Activated T-cell treated with anti-CD3 and anti-CD28 coated beads, Interleukin-2, amount 50 U/mL, for 72 hours (primary cell): ENCODE measurements around the gene PIWIL1. TPM values are rescaled to one million over a fixed set of nuclear protein-coding genes. Genes with fewer than 3 reads are reported as not detected.

Experiments
- ATAC-seq, 2 donors: fragments of 150-1000 bp; cut with Tn5 transposase; replicated peaks in 1 of 2; 2 replicates each; pipeline ENCODE4 v1.10.0; 2021; ENCODE audit warnings: moderate library complexity in 2 of 2, mild to moderate bottlenecking in 1 of 2
- DNase-seq, 2 donors: peaks; one replicate each; pipeline ENCODE4 v3.0.0; 2021 to 2022; ENCODE audit warnings: mixed read lengths in 1 of 2
- H3K27ac Mint-ChIP-seq: one replicate; pipeline ENCODE4 v1.8.0; 2022; ENCODE audit warnings: mild to moderate bottlenecking, moderate library complexity, mixed read lengths
- H3K27me3 Mint-ChIP-seq: one replicate; pipeline ENCODE4 v1.8.0; 2022; ENCODE audit warnings: low read depth, mixed read lengths
- H3K36me3 Mint-ChIP-seq, 2 donors: one replicate each; pipeline ENCODE4 v1.8.0; 2022; ENCODE audit warnings: mixed read lengths in 2 of 2, mild to moderate bottlenecking in 1 of 2; ENCODE audit not compliant: insufficient read depth in 2 of 2
- H3K4me1 Mint-ChIP-seq: one replicate; pipeline ENCODE4 v1.8.0; 2022; ENCODE audit warnings: low read depth, mixed read lengths
- H3K4me3 Mint-ChIP-seq, 2 donors: one replicate each; pipeline ENCODE4 v1.8.0; 2022; ENCODE audit warnings: mild to moderate bottlenecking in 2 of 2, mixed read lengths in 2 of 2, moderate library complexity in 2 of 2
- H3K9me3 Mint-ChIP-seq, 2 donors: one replicate each; pipeline ENCODE4 v1.8.0; 2022; ENCODE audit warnings: mixed read lengths in 2 of 2
- total RNA-seq, 2 donors: library from RNA; stranded (reverse); gene quantifications; one replicate each; pipeline ENCODE4 v1.2.3, GENCODE V29; 2022

Gene PIWIL1
- total RNA-seq, 2 donors from 2014 or later, result not detected

GRCh38 chr12:130342842-130343241 lies 5.2 kb downstream of the PIWIL1 start:
- DNase-seq (no peak), ATAC-seq (no peak)
- H3K27ac Mint-ChIP-seq, result no peak overlapping the region
- H3K4me3 Mint-ChIP-seq, result no peak overlapping the region
- no peaks in the 10 kb centered on the region for H3K36me3 Mint-ChIP-seq
- H3K9me3 Mint-ChIP-seq, result no peaks in the 10 kb centered on the region
- no peaks in the 10 kb centered on the region for H3K4me1 Mint-ChIP-seq
- peaks cover 21% of the 10 kb centered on the region for H3K27me3 Mint-ChIP-seq

GRCh38 chr12:130344529-130344928 lies 6.8 kb downstream of the PIWIL1 start:
- H3K27me3 Mint-ChIP-seq, result peaks cover 19% of the 10 kb centered on the region
- no peaks in the 10 kb centered on the region for H3K4me1 Mint-ChIP-seq
- no peak for DNase-seq
- no peaks in the 10 kb centered on the region for H3K36me3 Mint-ChIP-seq
- no peaks in the 10 kb centered on the region for H3K9me3 Mint-ChIP-seq
- no peak overlapping the region for H3K27ac Mint-ChIP-seq
- ATAC-seq, result no peak
- H3K4me3 Mint-ChIP-seq, result no peak overlapping the region

- Mint-ChIP-seq H3K4me3 (no peak overlapping the region), H3K27me3 (peaks cover 12% of the 10 kb centered on the region), H3K9me3 (no peaks in the 10 kb centered on the region), H3K36me3 (no peaks in the 10 kb centered on the region), H3K4me1 (no peaks in the 10 kb centered on the region), H3K27ac (no peak overlapping the region)
- DNase-seq, result no peak
- no peak for ATAC-seq
Measured at GRCh38 chr12:130345292-130345691, 7.6 kb downstream of the PIWIL1 start.

GRCh38 chr12:130347588-130347987 lies 9.9 kb downstream of the PIWIL1 start:
- Mint-ChIP-seq H3K36me3 (no peaks in the 10 kb centered on the region), H3K4me3 (no peak overlapping the region), H3K9me3 (peaks cover 0 to 2% of the 10 kb centered on the region in 2 donors), H3K4me1 (no peaks in the 10 kb centered on the region), H3K27ac (no peak overlapping the region), H3K27me3 (no peaks in the 10 kb centered on the region)
- ATAC-seq (no peak), DNase-seq (no peak)

- Mint-ChIP-seq H3K4me1 (no peaks in the 10 kb centered on the region), H3K36me3 (no peaks in the 10 kb centered on the region), H3K27ac (no peak overlapping the region), H3K9me3 (peaks cover 4 to 5% of the 10 kb centered on the region in 2 donors), H3K27me3 (no peaks in the 10 kb centered on the region), H3K4me3 (no peak overlapping the region)
- ATAC-seq (no peak), DNase-seq (no peak)
Measured at GRCh38 chr12:130350715-130351114, 13.0 kb downstream of the PIWIL1 start.

GRCh38 chr12:130351326-130351725 lies 13.6 kb downstream of the PIWIL1 start:
- Mint-ChIP-seq H3K27me3 (no peaks in the 10 kb centered on the region), H3K36me3 (no peaks in the 10 kb centered on the region), H3K27ac (no peak overlapping the region), H3K4me3 (no peak overlapping the region), H3K4me1 (no peaks in the 10 kb centered on the region), H3K9me3 (peaks cover 4 to 5% of the 10 kb centered on the region in 2 donors)
- DNase-seq (no peak), ATAC-seq (no peak)

GRCh38 chr12:130353081-130353480 lies 15.4 kb downstream of the PIWIL1 start:
- DNase-seq, result no peak
- no peaks in the 10 kb centered on the region for H3K36me3 Mint-ChIP-seq
- H3K4me1 Mint-ChIP-seq, result no peaks in the 10 kb centered on the region
- no peak for ATAC-seq
- H3K27me3 Mint-ChIP-seq, result no peaks in the 10 kb centered on the region
- peaks cover 4 to 5% of the 10 kb centered on the region in 2 donors for H3K9me3 Mint-ChIP-seq
- H3K27ac Mint-ChIP-seq, result no peak overlapping the region
- no peak overlapping the region for H3K4me3 Mint-ChIP-seq

- H3K27me3 Mint-ChIP-seq, result peaks cover 10% of the 10 kb centered on the region
- no peak overlapping the region for H3K27ac Mint-ChIP-seq
Measured at GRCh38 chr12:130354407-130354806, 16.7 kb downstream of the PIWIL1 start.

GRCh38 chr12:130356222-130356621 lies 18.5 kb downstream of the PIWIL1 start:
- Mint-ChIP-seq H3K9me3 (peaks cover 4 to 5% of the 10 kb centered on the region in 2 donors), H3K27me3 (peaks cover 12% of the 10 kb centered on the region), H3K4me1 (no peaks in the 10 kb centered on the region), H3K36me3 (no peaks in the 10 kb centered on the region), H3K4me3 (no peak overlapping the region), H3K27ac (no peak overlapping the region)
- DNase-seq (no peak), ATAC-seq (no peak)

More at GRCh38 chr12:130354407-130354806, 16.7 kb downstream of the PIWIL1 start:
- no peaks in the 10 kb centered on the region for H3K4me1 Mint-ChIP-seq
- H3K9me3 Mint-ChIP-seq, result peaks cover 4 to 5% of the 10 kb centered on the region in 2 donors
- no peaks in the 10 kb centered on the region for H3K36me3 Mint-ChIP-seq
- no peak for ATAC-seq
- DNase-seq, result no peak
- H3K4me3 Mint-ChIP-seq, result no peak overlapping the region

- no peak for ATAC-seq
- no peaks in the 10 kb centered on the region for H3K36me3 Mint-ChIP-seq
- H3K9me3 Mint-ChIP-seq, result peaks cover 3 to 4% of the 10 kb centered on the region in 2 donors
- peaks cover 12% of the 10 kb centered on the region for H3K27me3 Mint-ChIP-seq
- no peak overlapping the region for H3K27ac Mint-ChIP-seq
- no peak for DNase-seq
- H3K4me1 Mint-ChIP-seq, result no peaks in the 10 kb centered on the region
- H3K4me3 Mint-ChIP-seq, result no peak overlapping the region
Measured at GRCh38 chr12:130357241-130357640, 19.6 kb downstream of the PIWIL1 start.

- ATAC-seq (no peak), DNase-seq (no peak)
- Mint-ChIP-seq H3K4me3 (no peak overlapping the region), H3K9me3 (peaks cover 3 to 4% of the 10 kb centered on the region in 2 donors), H3K27me3 (peaks cover 12% of the 10 kb centered on the region), H3K27ac (no peak overlapping the region), H3K4me1 (no peaks in the 10 kb centered on the region), H3K36me3 (no peaks in the 10 kb centered on the region)
Measured at GRCh38 chr12:130357729-130358330, 20.1 kb downstream of the PIWIL1 start.

- H3K36me3 Mint-ChIP-seq, result no peaks in the 10 kb centered on the region
- no peak overlapping the region for H3K4me3 Mint-ChIP-seq
- ATAC-seq (no peak), DNase-seq (no peak)
- H3K4me1 Mint-ChIP-seq, result no peaks in the 10 kb centered on the region
- peaks cover 19% of the 10 kb centered on the region for H3K27me3 Mint-ChIP-seq
- no peak overlapping the region for H3K27ac Mint-ChIP-seq
- H3K9me3 Mint-ChIP-seq, result no peaks in the 10 kb centered on the region
Measured at GRCh38 chr12:130362060-130362459, 24.4 kb downstream of the PIWIL1 start.

GRCh38 chr12:130364578-130364977 lies 26.9 kb downstream of the PIWIL1 start:
- H3K4me1 Mint-ChIP-seq, result no peaks in the 10 kb centered on the region
- DNase-seq (no peak), ATAC-seq (no peak)
- no peak overlapping the region for H3K4me3 Mint-ChIP-seq
- H3K36me3 Mint-ChIP-seq, result no peaks in the 10 kb centered on the region
- no peaks in the 10 kb centered on the region for H3K9me3 Mint-ChIP-seq
- no peak overlapping the region for H3K27ac Mint-ChIP-seq
- H3K27me3 Mint-ChIP-seq, result peaks cover 7% of the 10 kb centered on the region

- H3K4me3 Mint-ChIP-seq, result no peak overlapping the region
- no peak for ATAC-seq
Measured at GRCh38 chr12:130366159-130366558, 28.5 kb downstream of the PIWIL1 start.

More at GRCh38 chr12:130366159-130366558, 28.5 kb downstream of the PIWIL1 start:
- Mint-ChIP-seq H3K27ac (no peak overlapping the region), H3K4me1 (no peaks in the 10 kb centered on the region), H3K36me3 (no peaks in the 10 kb centered on the region), H3K9me3 (no peaks in the 10 kb centered on the region), H3K27me3 (peaks cover 7% of the 10 kb centered on the region)
- no peak for DNase-seq
